GM20000 (cell line): ENCODE results near the gene PPP4R4.

Experiments used
- DNase-seq: peaks from one replicate; pipeline ENCODE4 v3.0.0; 2012; ENCODE audit warnings: low spot score
- TF ChIP-seq, protein P1 (sequence below): IDR thresholded peaks from 2 replicates; pipeline ENCODE4 v1.5.1; 2012; ENCODE audit warnings: mild to moderate bottlenecking, control low read depth; ENCODE audit errors: extremely low read depth, missing control alignments

Gene PPP4R4

DNA sequence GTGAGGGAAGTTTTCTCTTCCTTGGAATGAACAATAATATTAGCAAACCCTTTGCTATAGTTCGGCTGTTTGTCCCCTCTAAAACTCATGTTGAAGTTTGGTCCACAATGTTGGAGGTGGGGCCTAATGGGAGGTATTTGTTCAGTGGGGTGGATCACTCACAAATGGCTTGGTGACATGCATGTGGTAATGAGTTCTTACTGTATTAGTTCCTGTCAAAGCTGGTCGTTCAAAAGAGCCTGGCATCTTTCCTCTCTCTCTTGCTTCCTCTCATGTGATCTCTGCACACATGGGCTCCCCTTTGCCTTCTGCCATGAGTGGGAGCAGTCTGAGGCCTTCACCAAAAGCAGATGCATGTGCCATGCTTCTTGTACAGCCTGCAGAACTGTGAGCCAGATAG is 13.1 kb upstream of the PPP4R4 start:
- TF ChIP-seq, protein P1, sequence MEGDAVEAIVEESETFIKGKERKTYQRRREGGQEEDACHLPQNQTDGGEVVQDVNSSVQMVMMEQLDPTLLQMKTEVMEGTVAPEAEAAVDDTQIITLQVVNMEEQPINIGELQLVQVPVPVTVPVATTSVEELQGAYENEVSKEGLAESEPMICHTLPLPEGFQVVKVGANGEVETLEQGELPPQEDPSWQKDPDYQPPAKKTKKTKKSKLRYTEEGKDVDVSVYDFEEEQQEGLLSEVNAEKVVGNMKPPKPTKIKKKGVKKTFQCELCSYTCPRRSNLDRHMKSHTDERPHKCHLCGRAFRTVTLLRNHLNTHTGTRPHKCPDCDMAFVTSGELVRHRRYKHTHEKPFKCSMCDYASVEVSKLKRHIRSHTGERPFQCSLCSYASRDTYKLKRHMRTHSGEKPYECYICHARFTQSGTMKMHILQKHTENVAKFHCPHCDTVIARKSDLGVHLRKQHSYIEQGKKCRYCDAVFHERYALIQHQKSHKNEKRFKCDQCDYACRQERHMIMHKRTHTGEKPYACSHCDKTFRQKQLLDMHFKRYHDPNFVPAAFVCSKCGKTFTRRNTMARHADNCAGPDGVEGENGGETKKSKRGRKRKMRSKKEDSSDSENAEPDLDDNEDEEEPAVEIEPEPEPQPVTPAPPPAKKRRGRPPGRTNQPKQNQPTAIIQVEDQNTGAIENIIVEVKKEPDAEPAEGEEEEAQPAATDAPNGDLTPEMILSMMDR: no peak
- DNase-seq: no peak

DNA sequence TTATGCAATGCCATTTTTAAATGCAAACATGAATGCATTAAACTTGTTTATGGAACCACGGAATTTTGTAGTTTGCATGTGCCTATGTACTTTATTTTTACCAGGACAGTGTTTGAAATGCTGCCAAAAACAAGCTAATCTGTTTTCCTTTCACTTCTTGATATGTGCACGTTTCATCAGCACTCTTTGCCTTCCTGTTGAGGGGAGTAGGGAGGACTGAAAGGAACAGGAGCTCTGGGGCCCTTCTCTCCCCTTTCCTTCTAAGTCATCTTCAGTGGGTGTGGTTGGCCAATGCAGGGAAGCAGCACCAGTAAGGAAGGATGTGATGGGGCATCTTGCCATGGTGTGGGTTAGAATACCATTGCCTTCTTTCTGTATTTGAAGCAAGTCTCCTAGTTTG is 12.1 kb upstream of the PPP4R4 start:
- no peak for DNase-seq
- TF ChIP-seq, protein P1: no peak

DNA sequence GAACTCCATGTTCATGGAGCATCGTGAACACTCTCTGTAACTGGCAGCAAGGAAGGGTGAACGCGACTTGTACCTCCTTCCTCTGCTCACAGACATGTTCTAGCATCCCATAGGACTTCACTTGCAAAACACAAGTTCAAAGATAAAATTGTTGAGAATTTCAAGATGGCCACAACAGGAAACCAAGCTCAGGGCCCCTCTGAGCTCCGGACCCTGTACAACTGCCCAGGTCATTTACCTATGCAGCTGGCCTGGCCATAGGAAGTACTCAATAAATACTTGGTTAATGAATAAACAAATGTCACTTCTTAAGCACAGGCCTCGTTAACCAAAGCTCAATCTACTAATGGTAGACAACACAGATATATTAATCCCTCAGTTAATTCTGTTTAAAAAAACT is 11.7 kb upstream of the PPP4R4 start:
- DNase-seq: no peak
- TF ChIP-seq, protein P1: no peak

DNA sequence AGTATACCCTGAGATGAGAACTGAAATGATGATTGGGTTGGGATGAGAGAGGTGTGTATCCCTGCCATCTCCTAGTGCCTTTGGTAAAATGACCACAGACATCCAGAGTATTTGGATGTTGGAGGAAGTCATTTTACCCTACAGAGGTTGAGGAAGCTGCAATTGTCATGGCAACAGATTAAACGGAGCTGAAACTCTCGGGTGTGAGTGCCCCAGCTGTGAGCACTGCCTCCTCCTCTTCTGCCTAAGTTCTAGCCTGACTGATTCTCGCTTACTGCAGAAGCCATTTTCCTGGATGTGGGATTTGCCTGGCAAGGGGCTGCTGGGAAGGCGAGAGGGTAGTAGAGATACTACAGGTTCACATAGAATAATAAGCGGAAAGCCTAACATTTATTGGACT is 10.3 kb upstream of the PPP4R4 start:
- DNase-seq: no peak
- TF ChIP-seq, protein P1: no peak

DNA sequence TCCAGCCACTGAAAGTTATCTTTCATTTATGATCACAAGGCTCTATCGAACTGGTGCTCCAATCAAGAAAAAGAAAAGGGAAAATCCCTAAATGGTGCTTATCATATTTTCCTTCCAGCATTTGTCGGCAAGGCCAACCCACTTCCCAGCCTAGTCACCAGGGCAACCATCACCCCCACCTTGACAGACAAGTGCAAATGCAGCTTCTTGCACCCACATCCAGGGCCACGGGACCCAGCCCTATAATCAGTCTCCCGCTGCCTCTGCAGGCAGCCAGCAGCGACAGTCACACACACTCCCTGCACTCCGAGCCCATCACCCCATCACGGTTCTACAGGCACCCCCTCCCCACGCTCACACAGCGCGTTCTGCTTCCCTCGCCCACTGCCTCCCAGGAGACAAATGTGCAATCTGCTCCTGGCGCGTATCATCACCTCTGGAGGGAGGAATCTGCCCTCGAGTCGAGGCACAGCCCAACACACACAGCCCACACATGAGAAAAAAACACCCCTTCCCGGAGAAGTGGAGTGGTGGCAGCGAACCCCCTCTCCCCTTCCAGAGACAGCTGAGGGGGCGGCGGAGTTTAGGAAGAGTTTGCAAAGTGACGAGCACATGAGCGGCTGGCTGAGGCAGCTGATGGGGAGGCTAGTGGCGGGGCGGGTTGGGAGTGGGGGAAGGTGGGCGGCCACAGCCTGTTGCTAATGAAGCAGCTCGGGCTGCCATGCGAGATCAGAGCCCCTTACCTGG is 9.3 kb upstream of the PPP4R4 start:
- no peak for DNase-seq
- TF ChIP-seq, protein P1: no peak

DNA sequence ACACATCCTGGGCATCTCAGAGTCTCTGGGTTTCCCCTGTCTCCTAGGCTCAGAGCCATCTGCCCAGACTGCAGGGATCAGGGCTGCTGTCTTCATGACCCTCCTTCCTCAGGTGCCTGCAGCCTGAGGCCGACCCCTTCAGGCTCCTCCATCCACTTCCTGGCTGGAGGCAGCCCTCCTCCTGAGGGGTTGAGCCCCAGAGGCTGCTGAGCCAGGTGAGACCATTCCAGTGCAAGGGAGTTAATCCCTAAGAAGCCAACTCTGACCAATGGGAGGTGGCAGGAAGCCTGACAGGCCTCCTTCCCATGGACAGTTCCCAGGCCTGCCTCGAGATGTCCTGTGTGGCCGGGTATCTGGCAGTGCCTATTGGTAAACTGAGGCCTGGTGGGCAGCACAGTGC is 8.4 kb upstream of the PPP4R4 start:
- TF ChIP-seq, protein P1: no peak
- DNase-seq: no peak

DNA sequence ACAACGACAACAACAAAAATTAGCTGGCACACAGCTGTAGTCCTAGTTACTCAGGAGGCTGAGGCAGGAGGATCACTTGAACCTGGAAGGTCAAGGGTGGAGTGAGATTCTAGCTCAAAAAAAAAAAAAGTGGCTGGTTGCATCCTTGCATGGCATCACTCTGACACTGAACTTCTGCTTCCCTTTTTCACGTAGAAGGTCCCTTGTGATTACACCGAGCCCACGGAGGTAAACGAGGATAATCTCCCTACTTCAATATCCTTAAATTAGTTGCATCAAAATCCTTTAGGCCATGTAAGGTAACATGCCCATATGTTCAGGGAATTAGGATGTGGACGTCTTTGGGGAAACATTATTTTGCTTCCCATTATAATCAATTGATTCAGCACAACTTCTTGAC is 4.0 kb upstream of the PPP4R4 start:
- no peak for DNase-seq
- TF ChIP-seq, protein P1: no peak
